Tibial nerve (tissue), 3 donors: ENCODE measurements around the gene TIMM9.
A peak's percentile ranks its signal among the peaks of the same experiment; 100 is the strongest.

ENCODE experiments used
- CTCF ChIP-seq, 5 experiments: fragments of 200-600 bp in 3 of 5; fragments of 450-650 bp in 2 of 5; sonication (generic) in 3 of 5; IDR thresholded peaks; one replicate each; pipeline ENCODE4 v1.5.1; 2016 to 2019; ENCODE audit warnings: antibody characterized with exemption in 5 of 5, mild to moderate bottlenecking in 3 of 5, moderate library complexity in 2 of 5
- POLR2A ChIP-seq, 2 donors: fragments of 450-650 bp; IDR thresholded peaks; one replicate each; pipeline ENCODE4 v1.6.1; 2017; ENCODE audit warnings: antibody characterized with exemption in 2 of 2, mild to moderate bottlenecking in 2 of 2, moderate library complexity in 2 of 2

GRCh38 chr14:58362798-58363412, 64.4 kb downstream of the TIMM9 start:
- no peak for TF ChIP-seq POLR2A (IDR thresholded peaks at IDR 0.05)
- peak in 1 of 5 experiments; percentile 21 for TF ChIP-seq CTCF (IDR thresholded peaks at IDR 0.05)
